HG03196 (cell line): ENCODE data around the gene ABCF3.
"Not testable (repeated sequence)": the region's sequence is repeated elsewhere in the genome, so short reads cannot be mapped to it uniquely, and the experiment has no call there.

ENCODE experiments used
- ATAC-seq: cut with Tn5 transposase; IDR thresholded peaks from one replicate; pipeline ENCODE4 v1.9.1; 2021; ENCODE audit not compliant: unreplicated experiment

ABCF3 gene

GRCh38 chr3:184186184-184186901 lies at the start of gene ABCF3:
TSS of gene ABCF3 (plus strand) at chr3:184186199. CDS start at chr3:184186208, 9 bp downstream.
- peak; percentile 15 for ATAC-seq

- no peak for ATAC-seq
Observed at GRCh38 chr3:184140436-184140835, 45.6 kb upstream of the ABCF3 start.

- ATAC-seq, result no peak
Observed at GRCh38 chr3:184142199-184142598, 43.8 kb upstream of the ABCF3 start.

GRCh38 chr3:184143327-184143726 lies 42.7 kb upstream of the ABCF3 start:
- no peak for ATAC-seq

GRCh38 chr3:184144505-184144904 lies 41.5 kb upstream of the ABCF3 start:
- no peak for ATAC-seq

- no peak for ATAC-seq
Observed at GRCh38 chr3:184145111-184145524, 40.9 kb upstream of the ABCF3 start.

GRCh38 chr3:184145751-184146270 lies 40.2 kb upstream of the ABCF3 start:
- no peak for ATAC-seq

GRCh38 chr3:184148076-184148475 lies 37.9 kb upstream of the ABCF3 start:
- no peak for ATAC-seq

GRCh38 chr3:184149123-184149522 lies 36.9 kb upstream of the ABCF3 start:
- no peak for ATAC-seq

- ATAC-seq, result not testable (repeated sequence)
Observed at GRCh38 chr3:184149770-184150169, 36.2 kb upstream of the ABCF3 start.

- peak; percentile 75 for ATAC-seq
Observed at GRCh38 chr3:184154885-184155643, 30.9 kb upstream of the ABCF3 start, which contains the start of gene DVL3. TSS of gene DVL3 (plus strand) at chr3:184155377. CDS start at chr3:184155636, 259 bp downstream.

GRCh38 chr3:184155644-184156521 lies 30.1 kb upstream of the ABCF3 start:
- peak; percentile 21 for ATAC-seq

GRCh38 chr3:184156522-184156955 lies 29.5 kb upstream of the ABCF3 start:
- ATAC-seq, result peak; percentile 14

- ATAC-seq, result no peak
Observed at GRCh38 chr3:184157206-184157605, 28.8 kb upstream of the ABCF3 start.

- ATAC-seq, result no peak
Observed at GRCh38 chr3:184158404-184158803, 27.6 kb upstream of the ABCF3 start.

GRCh38 chr3:184160456-184160855 lies 25.5 kb upstream of the ABCF3 start:
- no peak for ATAC-seq

- not testable (repeated sequence) for ATAC-seq
Observed at GRCh38 chr3:184162571-184163070, 23.4 kb upstream of the ABCF3 start.

GRCh38 chr3:184164648-184165330 lies 21.2 kb upstream of the ABCF3 start:
- ATAC-seq, result no peak

- no peak for ATAC-seq
Observed at GRCh38 chr3:184165543-184165942, 20.5 kb upstream of the ABCF3 start.

GRCh38 chr3:184166671-184167070 lies 19.3 kb upstream of the ABCF3 start:
- no peak for ATAC-seq
